ENCODE results near the gene PDX1. TPM values are rescaled to one million over a fixed set of nuclear protein-coding genes. Genes with fewer than 3 reads are reported as not detected.

The PDX1 gene
- not detected in 2 replicates for total RNA-seq

- peaks cover 87% of the 10 kb centered on the region for H3K27me3 ChIP-seq (ENCODE audit: control insufficient read depth, insufficient read depth, low read length)
- no peak within 1 kb of the TSS for H3K4me3 ChIP-seq (ENCODE audit: low read depth, low read length)
- H3K36me3 ChIP-seq (ENCODE audit: control insufficient read depth, insufficient read depth, low read length): no peaks in the 10 kb centered on the region
- no peak for TF ChIP-seq CTCF (IDR thresholded peaks at IDR 0.05; ENCODE audit: insufficient read depth, low read length, poor library complexity, severe bottlenecking)
- no peak for DNase-seq (ENCODE audit: low read depth)
These were observed at the start of gene PDX1 for GRCh38 chr13:27919934-27920676. Gene PDX1 (plus strand): TSS chr13:27920000. CDS start chr13:27920139, 139 bp downstream.

- DNase-seq (ENCODE audit: low read depth): no peak
- no peak overlapping the region for H3K4me3 ChIP-seq (ENCODE audit: low read depth, low read length)
- peaks cover 2% of the 10 kb centered on the region for H3K27me3 ChIP-seq (ENCODE audit: control insufficient read depth, insufficient read depth, low read length)
These were observed 41.5 kb upstream of the PDX1 start for GRCh38 chr13:27878274-27878673.

GRCh38 chr13:27889471-27889870 is 30.3 kb upstream of the PDX1 start:
- no peak for TF ChIP-seq CTCF (IDR thresholded peaks at IDR 0.05; ENCODE audit: insufficient read depth, low read length, poor library complexity, severe bottlenecking)
- no peaks in the 10 kb centered on the region for H3K27me3 ChIP-seq (ENCODE audit: control insufficient read depth, insufficient read depth, low read length)
- no peaks in the 10 kb centered on the region for H3K36me3 ChIP-seq (ENCODE audit: control insufficient read depth, insufficient read depth, low read length)
- H3K4me3 ChIP-seq (ENCODE audit: low read depth, low read length): no peak overlapping the region
- no peak for DNase-seq (ENCODE audit: low read depth)

More at GRCh38 chr13:27878274-27878673, 41.5 kb upstream of the PDX1 start:
- H3K36me3 ChIP-seq (ENCODE audit: control insufficient read depth, insufficient read depth, low read length): no peaks in the 10 kb centered on the region
- TF ChIP-seq CTCF (IDR thresholded peaks at IDR 0.05; ENCODE audit: insufficient read depth, low read length, poor library complexity, severe bottlenecking): no peak

GRCh38 chr13:27896726-27897125 is 23.1 kb upstream of the PDX1 start:
- no peaks in the 10 kb centered on the region for H3K36me3 ChIP-seq (ENCODE audit: control insufficient read depth, insufficient read depth, low read length)
- DNase-seq (ENCODE audit: low read depth): no peak
- no peak overlapping the region for H3K4me3 ChIP-seq (ENCODE audit: low read depth, low read length)
- H3K27me3 ChIP-seq (ENCODE audit: control insufficient read depth, insufficient read depth, low read length): peaks cover 2% of the 10 kb centered on the region
- TF ChIP-seq CTCF (IDR thresholded peaks at IDR 0.05; ENCODE audit: insufficient read depth, low read length, poor library complexity, severe bottlenecking): no peak

GRCh38 chr13:27904719-27905118 is 15.1 kb upstream of the PDX1 start:
- TF ChIP-seq CTCF (IDR thresholded peaks at IDR 0.05; ENCODE audit: insufficient read depth, low read length, poor library complexity, severe bottlenecking): no peak
- H3K27me3 ChIP-seq (ENCODE audit: control insufficient read depth, insufficient read depth, low read length): peaks cover 6% of the 10 kb centered on the region
- no peak for DNase-seq (ENCODE audit: low read depth)
- no peaks in the 10 kb centered on the region for H3K36me3 ChIP-seq (ENCODE audit: control insufficient read depth, insufficient read depth, low read length)
- H3K4me3 ChIP-seq (ENCODE audit: low read depth, low read length): no peak overlapping the region

- Histone ChIP-seq H3K36me3 (ENCODE audit: control insufficient read depth, insufficient read depth, low read length) (no peaks in the 10 kb centered on the region), H3K27me3 (ENCODE audit: control insufficient read depth, insufficient read depth, low read length) (peaks cover 6% of the 10 kb centered on the region), H3K4me3 (ENCODE audit: low read depth, low read length) (no peak overlapping the region)
- no peak for DNase-seq (ENCODE audit: low read depth)
- no peak for TF ChIP-seq CTCF (IDR thresholded peaks at IDR 0.05; ENCODE audit: insufficient read depth, low read length, poor library complexity, severe bottlenecking)
These were observed 14.2 kb upstream of the PDX1 start for GRCh38 chr13:27905650-27906049.

All from kidney epithelial cell (primary cell).